GM12878 (cell line): ENCODE data around the gene SENP5.

ENCODE experiments used
- BRCA1 ChIP-seq: IDR thresholded peaks from 2 replicates; pipeline ENCODE4 v1.6.1; 2011; ENCODE audit warnings: low read depth, low read length, improper control_type of control experiment
- CHD2 ChIP-seq: IDR thresholded peaks from 2 replicates; pipeline ENCODE4 v1.6.1; 2011; ENCODE audit warnings: low read depth, low read length, improper control_type of control experiment, borderline replicate concordance
- CHD4 ChIP-seq: fragments of 200-600 bp; sonication (generic); IDR thresholded peaks from 2 replicates; pipeline ENCODE4 v1.6.1; 2016; ENCODE audit warnings: mild to moderate bottlenecking
- CTCF ChIP-seq, 3 experiments: IDR thresholded peaks in 2 of 3; conservative IDR thresholded peaks in 1 of 3; 2 replicates each; pipeline ENCODE4 v1.5.1; 2011; ENCODE audit warnings: low read depth in 3 of 3, low read length in 3 of 3, mild to moderate bottlenecking in 3 of 3, control low read depth in 2 of 3, moderate library complexity in 2 of 3, inconsistent platforms in 1 of 3, mixed read lengths in 1 of 3; ENCODE audit not compliant: control insufficient read depth in 2 of 3, insufficient read depth in 1 of 3; ENCODE audit errors: extremely low read depth in 1 of 3
- EZH2 ChIP-seq: IDR thresholded peaks from 2 replicates; pipeline ENCODE4 v1.6.1; 2012; ENCODE audit warnings: low read depth, mild to moderate bottlenecking, control low read depth, inconsistent platforms, low read length, borderline replicate concordance; ENCODE audit not compliant: control insufficient read depth
- POLR2AphosphoS5 ChIP-seq: IDR thresholded peaks from 2 replicates; pipeline ENCODE4 v1.6.1; 2011; ENCODE audit warnings: mild to moderate bottlenecking, low read length, inconsistent platforms
- RBBP5 ChIP-seq: fragments of 200-600 bp; sonication (generic); conservative IDR thresholded peaks from 2 replicates; pipeline ENCODE4 v1.6.1; 2016
- REST ChIP-seq: IDR thresholded peaks from 2 replicates; pipeline ENCODE4 v1.6.1; 2012; ENCODE audit warnings: mild to moderate bottlenecking, low read depth, low read length
- SMAD1 ChIP-seq: fragments of 450-650 bp; IDR thresholded peaks from 2 replicates; pipeline ENCODE4 v1.6.1; 2018; ENCODE audit warnings: mild to moderate bottlenecking, low read depth; ENCODE audit not compliant: partially characterized antibody

GRCh38 chr3:196849180-196849741, 18.5 kb upstream of the SENP5 start:
- TF ChIP-seq RBBP5 (no peak), POLR2AphosphoS5 (no peak), REST (no peak), SMAD1 (no peak), CHD4 (no peak), CTCF (IDR thresholded peaks at IDR 0.05 in 2 of 3, conservative IDR thresholded peaks at IDR 0.05 in 1 of 3; ENCODE audit: control insufficient read depth in 2 of 3, extremely low read depth in 1 of 3, insufficient read depth in 1 of 3, low read depth in 3 of 3, low read length in 3 of 3) (no peak), CHD2 (no peak), BRCA1 (no peak), EZH2 (no peak)
